BLaER1 treated with 17β-estradiol and CSF1 and Interleukin-3, amounts not matched to agents 10 nM and 100 nM (cell line): ENCODE measurements around the gene TUBA4A.

Experiments
- H3K27ac ChIP-seq, 11 experiments: shearing (Covaris generic); formaldehyde crosslinking; 2 replicates each; pipeline ENCODE4 v1.8.1; 2022
- H3K27me3 ChIP-seq, 11 experiments: shearing (Covaris generic); formaldehyde crosslinking; 2 replicates each; pipeline ENCODE4 v1.8.1; 2022
- H3K36me3 ChIP-seq, 11 experiments: shearing (Covaris generic); formaldehyde crosslinking; 2 replicates each; pipeline ENCODE4 v1.8.1; 2022
- H3K4me1 ChIP-seq, 10 experiments: shearing (Covaris generic); formaldehyde crosslinking; 2 replicates each; pipeline ENCODE4 v1.8.1; 2022
- H3K4me2 ChIP-seq, 11 experiments: shearing (Covaris generic); formaldehyde crosslinking; 2 replicates each; pipeline ENCODE4 v1.8.1; 2022
- H3K4me3 ChIP-seq, 10 experiments: shearing (Covaris generic); formaldehyde crosslinking; 2 replicates each; pipeline ENCODE4 v1.8.1; 2022
- H3K9ac ChIP-seq, 11 experiments: shearing (Covaris generic); formaldehyde crosslinking; 2 replicates each; pipeline ENCODE4 v1.8.1; 2022
- H3K9me3 ChIP-seq, 11 experiments: shearing (Covaris generic); formaldehyde crosslinking; replicated peaks in 1 of 11; 2 replicates each; pipeline ENCODE4 v1.8.1; 2022
- H4K20me1 ChIP-seq, 11 experiments: shearing (Covaris generic); formaldehyde crosslinking; 2 replicates each; pipeline ENCODE4 v1.8.1; 2022
- Cebpa-rat ChIP-seq, 11 experiments: shearing (Covaris generic); IDR thresholded peaks; 2 replicates each; pipeline ENCODE4 v1.8.1; 2022

Gene TUBA4A

GRCh38 chr2:219284501-219285372 lies 31.0 kb upstream of the TUBA4A start:
- Histone ChIP-seq H3K4me3 (no peak overlapping the region; a peak in 1 of 20 replicates), H3K27ac (no peak overlapping the region), H3K4me2 (peak overlapping the region; percentile 48 to 98 (median 82)), H3K27me3 (no peaks in the 10 kb centered on the region), H4K20me1 (peaks cover 17 to 63% (median 28%) of the 10 kb centered on the region in 11 experiments; a peak in 16 of 22 replicates), H3K36me3 (peaks cover 0 to 58% (median 0%) of the 10 kb centered on the region in 11 experiments; a peak in 7 of 22 replicates), H3K9me3 (no peaks in the 10 kb centered on the region), H3K9ac (peak overlapping the region in 4 of 11 experiments; percentile 2 to 64 (median 24); a peak in 4 of 22 replicates), H3K4me1 (peaks cover 52 to 83% (median 69%) of the 10 kb centered on the region in 10 experiments)
- no peak for TF ChIP-seq Cebpa-rat (IDR thresholded peaks at IDR 0.05)

GRCh38 chr2:219282943-219283581 lies 29.3 kb upstream of the TUBA4A start:
- TF ChIP-seq Cebpa-rat (IDR thresholded peaks at IDR 0.05): no peak
- peaks cover 0 to 58% (median 0%) of the 10 kb centered on the region in 11 experiments; a peak in 7 of 22 replicates for H3K36me3 ChIP-seq
- peak overlapping the region in 8 of 11 experiments; percentile 5 to 53 (median 46); a peak in 12 of 22 replicates for H3K9ac ChIP-seq

GRCh38 chr2:219282375-219282774 lies 28.7 kb upstream of the TUBA4A start:
- H3K4me2 ChIP-seq: peak overlapping the region; percentile 82 to 98 (median 94)
- no peaks in the 10 kb centered on the region for H3K9me3 ChIP-seq
- peak overlapping the region in 7 of 11 experiments; percentile 18 to 53 (median 48); a peak in 10 of 22 replicates for H3K9ac ChIP-seq
- peaks cover 17 to 63% (median 28%) of the 10 kb centered on the region in 11 experiments; a peak in 16 of 22 replicates for H4K20me1 ChIP-seq
- no peaks in the 10 kb centered on the region for H3K27me3 ChIP-seq
- peak overlapping the region in 2 of 11 experiments; percentile 28 to 43; a peak in 2 of 22 replicates for H3K27ac ChIP-seq
- no peak overlapping the region for H3K4me3 ChIP-seq
- peaks cover 0 to 58% (median 0%) of the 10 kb centered on the region in 11 experiments; a peak in 7 of 22 replicates for H3K36me3 ChIP-seq
- TF ChIP-seq Cebpa-rat (IDR thresholded peaks at IDR 0.05): no peak
- H3K4me1 ChIP-seq: peaks cover 63 to 90% (median 89%) of the 10 kb centered on the region in 10 experiments

More at GRCh38 chr2:219282943-219283581, 29.3 kb upstream of the TUBA4A start:
- Histone ChIP-seq H3K4me3 (no peak overlapping the region), H3K27me3 (no peaks in the 10 kb centered on the region), H3K9me3 (no peaks in the 10 kb centered on the region), H3K4me2 (peak overlapping the region; percentile 82 to 98 (median 94)), H3K4me1 (peaks cover 59 to 89% (median 82%) of the 10 kb centered on the region in 10 experiments), H4K20me1 (peaks cover 17 to 63% (median 28%) of the 10 kb centered on the region in 11 experiments; a peak in 16 of 22 replicates), H3K27ac (peak overlapping the region in 3 of 11 experiments; percentile 25 to 43 (median 28); a peak in 3 of 22 replicates)

DNA sequence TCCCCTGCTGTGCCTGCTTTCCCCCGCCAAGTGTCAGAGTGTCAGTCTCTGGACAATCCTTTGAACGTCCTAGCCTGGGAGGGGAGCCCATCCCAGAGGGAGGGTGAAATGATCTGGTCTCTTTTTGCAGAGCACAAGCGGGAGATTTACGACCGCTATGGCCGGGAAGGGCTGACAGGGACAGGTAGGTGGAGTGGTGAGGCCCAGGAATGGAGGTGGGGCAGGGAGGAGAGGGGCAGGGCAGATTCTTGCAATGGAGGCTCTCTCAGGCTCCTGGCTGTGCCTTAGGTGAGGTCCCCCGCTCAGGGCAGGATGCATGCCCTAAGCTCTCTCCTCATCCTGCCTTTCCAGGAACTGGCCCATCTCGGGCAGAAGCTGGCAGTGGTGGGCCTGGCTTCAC lies 27.9 kb upstream of the TUBA4A start:
- Histone ChIP-seq H3K36me3 (peaks cover 0 to 58% (median 0%) of the 10 kb centered on the region in 11 experiments; a peak in 7 of 22 replicates), H3K9ac (peak overlapping the region in 6 of 11 experiments; percentile 29 to 96 (median 80); a peak in 9 of 22 replicates), H3K4me2 (peak overlapping the region; percentile 82 to 98 (median 94)), H3K4me3 (no peak overlapping the region), H4K20me1 (peaks cover 17 to 59% (median 28%) of the 10 kb centered on the region in 11 experiments; a peak in 16 of 22 replicates), H3K27ac (peak overlapping the region in 2 of 11 experiments; percentile 18 to 40; a peak in 1 of 22 replicates), H3K27me3 (no peaks in the 10 kb centered on the region), H3K9me3 (no peaks in the 10 kb centered on the region), H3K4me1 (peaks cover 63 to 89% (median 86%) of the 10 kb centered on the region in 10 experiments)
- TF ChIP-seq Cebpa-rat (IDR thresholded peaks at IDR 0.05): no peak

DNA sequence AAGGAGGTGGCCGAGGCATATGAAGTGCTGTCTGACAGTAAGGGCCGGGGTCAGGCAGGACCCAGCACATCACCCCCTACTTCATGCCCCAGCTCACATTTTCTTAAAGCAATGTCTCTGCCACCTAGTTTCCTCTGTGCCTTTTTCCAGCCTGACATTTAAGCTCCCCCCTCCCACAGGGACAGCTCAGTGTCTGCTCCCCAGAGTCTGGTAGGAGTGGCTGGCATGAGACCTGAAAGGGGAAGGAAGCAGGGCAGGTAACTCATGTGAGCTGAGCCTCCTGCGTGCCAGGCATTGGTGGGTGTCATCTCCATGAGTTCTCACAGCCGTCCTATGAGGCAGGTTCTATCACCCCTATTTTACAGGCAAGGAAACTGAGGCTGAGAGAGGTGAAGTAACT lies 26.9 kb upstream of the TUBA4A start:
- Histone ChIP-seq H3K4me1 (peaks cover 62 to 80% (median 79%) of the 10 kb centered on the region in 10 experiments), H4K20me1 (peaks cover 17 to 52% (median 28%) of the 10 kb centered on the region in 11 experiments; a peak in 16 of 22 replicates), H3K27me3 (no peaks in the 10 kb centered on the region), H3K4me2 (peak overlapping the region; percentile 82 to 98 (median 94)), H3K4me3 (peak overlapping the region in 4 of 10 experiments; percentile 65 to 76 (median 66); a peak in 4 of 20 replicates), H3K36me3 (peaks cover 0 to 52% (median 0%) of the 10 kb centered on the region in 11 experiments; a peak in 6 of 22 replicates), H3K9me3 (no peaks in the 10 kb centered on the region), H3K9ac (peak overlapping the region in 8 of 11 experiments; percentile 7 to 96 (median 82); a peak in 10 of 22 replicates), H3K27ac (peak overlapping the region in 1 of 11 experiments; percentile 97; a peak in 1 of 22 replicates)
- TF ChIP-seq Cebpa-rat (IDR thresholded peaks at IDR 0.05): no peak

GRCh38 chr2:219279916-219280516 lies 26.3 kb upstream of the TUBA4A start:
- no peaks in the 10 kb centered on the region for H3K27me3 ChIP-seq
- peak overlapping the region; percentile 71 to 96 (median 82) for H3K9ac ChIP-seq
- H3K4me2 ChIP-seq: peak overlapping the region; percentile 82 to 98 (median 94)
- H3K4me3 ChIP-seq: peak overlapping the region; percentile 57 to 76 (median 65)
- peaks cover 0 to 45% (median 0%) of the 10 kb centered on the region in 11 experiments; a peak in 6 of 22 replicates for H3K36me3 ChIP-seq
- no peaks in the 10 kb centered on the region for H3K9me3 ChIP-seq
- peak overlapping the region; percentile 72 to 97 (median 84); a peak in 20 of 22 replicates for H3K27ac ChIP-seq
- H4K20me1 ChIP-seq: peaks cover 16 to 45% (median 24%) of the 10 kb centered on the region in 11 experiments; a peak in 16 of 22 replicates
- TF ChIP-seq Cebpa-rat (IDR thresholded peaks at IDR 0.05): no peak
- peaks cover 56 to 74% (median 72%) of the 10 kb centered on the region in 10 experiments for H3K4me1 ChIP-seq

GRCh38 chr2:219279151-219279915 lies 25.6 kb upstream of the TUBA4A start, which contains the start of gene DNAJB2:
TSS of gene DNAJB2 (plus strand) at chr2:219279366. CDS start at chr2:219279834, 468 bp downstream.
- Histone ChIP-seq H3K36me3 (peaks cover 0 to 38% (median 0%) of the 10 kb centered on the region in 11 experiments; a peak in 6 of 22 replicates), H3K9ac (peak within 1 kb of the TSS; percentile 71 to 96 (median 82)), H3K4me3 (peak within 1 kb of the TSS; percentile 57 to 76 (median 65)), H3K4me2 (peak within 1 kb of the TSS; percentile 86 to 98 (median 94)), H3K9me3 (no peaks in the 10 kb centered on the region), H3K4me1 (peaks cover 49 to 67% (median 65%) of the 10 kb centered on the region in 10 experiments), H3K27me3 (no peaks in the 10 kb centered on the region), H4K20me1 (peaks cover 9 to 39% (median 17%) of the 10 kb centered on the region in 11 experiments; a peak in 16 of 22 replicates), H3K27ac (peak within 1 kb of the TSS; percentile 72 to 97 (median 84))
- TF ChIP-seq Cebpa-rat (IDR thresholded peaks at IDR 0.05): no peak
